GM19025 (cell line): ENCODE measurements around the gene RBM33.
A peak's percentile ranks its signal among the peaks of the same experiment; 100 is the strongest.

Experiments used
- ATAC-seq: cut with Tn5 transposase; IDR thresholded peaks from one replicate; pipeline ENCODE4 v1.9.1; 2021; ENCODE audit warnings: mild to moderate bottlenecking, low read depth, moderate library complexity; ENCODE audit not compliant: unreplicated experiment

RBM33 gene

DNA sequence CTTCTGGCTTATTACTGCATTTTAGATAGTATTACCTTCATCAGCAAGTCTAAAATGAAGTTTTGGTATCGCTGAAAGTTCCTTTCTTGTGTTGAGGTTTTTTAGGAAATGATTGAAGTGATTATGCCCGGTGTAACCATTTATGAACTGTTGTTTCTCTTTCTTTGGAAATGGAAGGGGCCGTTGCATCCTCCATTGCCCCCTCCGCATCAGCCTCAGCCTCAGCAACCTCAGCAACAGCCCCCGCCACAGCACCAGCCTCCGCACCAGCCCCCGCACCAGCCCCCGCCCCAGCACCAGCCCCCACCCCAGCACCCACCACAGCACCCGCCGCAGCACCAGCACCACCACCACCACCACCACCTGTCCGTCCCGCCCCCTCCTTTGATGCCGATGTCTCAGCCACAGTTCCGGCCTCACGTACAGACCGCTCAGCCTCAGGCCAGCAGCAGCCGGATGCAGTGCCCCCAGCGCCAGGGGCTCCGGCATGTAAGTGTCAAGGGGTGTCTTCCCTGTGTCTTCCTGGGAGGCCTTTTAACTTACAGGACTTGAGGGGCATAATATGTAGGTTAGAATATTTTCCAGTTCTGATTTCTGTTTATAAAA lies 95.2 kb downstream of the RBM33 start:
- ATAC-seq = no peak

DNA sequence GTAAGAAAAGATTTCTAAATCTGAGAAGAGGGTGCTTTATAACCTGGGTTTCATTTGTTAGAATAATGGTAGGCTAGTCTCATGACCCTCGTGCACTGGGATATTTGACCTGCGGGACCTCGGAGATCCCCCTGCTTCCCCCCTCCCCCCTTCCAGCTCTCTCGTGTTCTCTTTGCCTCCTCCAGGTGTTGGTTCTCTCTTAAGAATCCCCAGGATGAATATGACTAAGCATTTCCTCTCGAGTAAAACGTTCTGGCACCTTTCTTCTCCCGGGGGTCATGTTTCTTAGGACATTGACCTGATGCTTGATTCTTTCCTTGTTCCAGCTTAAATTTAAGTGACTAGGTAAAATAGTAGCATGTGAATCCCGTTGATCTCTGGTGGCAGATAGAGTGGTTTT lies 96.6 kb downstream of the RBM33 start:
- ATAC-seq = no peak

DNA sequence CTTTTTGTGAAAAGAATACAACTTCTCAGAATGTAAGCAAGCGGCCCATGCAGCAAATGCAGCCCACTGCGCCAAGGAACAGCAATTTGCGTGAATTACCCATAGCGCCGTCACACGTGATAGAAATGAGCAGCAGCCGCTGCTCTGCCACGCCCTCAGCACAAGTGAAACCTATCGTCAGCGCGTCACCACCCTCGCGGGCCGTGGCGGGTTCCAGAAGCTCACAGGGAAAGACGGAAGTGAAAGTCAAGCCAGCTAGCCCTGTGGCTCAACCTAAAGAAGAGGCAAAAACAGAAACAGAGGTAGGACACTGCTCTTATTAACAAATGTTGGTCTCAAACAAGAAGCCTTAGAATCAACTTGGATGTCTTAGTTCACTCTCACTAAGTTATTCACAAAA lies 97.3 kb downstream of the RBM33 start:
- no peak for ATAC-seq

GRCh38 chr7:155743177-155743576 lies 98.7 kb downstream of the RBM33 start:
- ATAC-seq = no peak

DNA sequence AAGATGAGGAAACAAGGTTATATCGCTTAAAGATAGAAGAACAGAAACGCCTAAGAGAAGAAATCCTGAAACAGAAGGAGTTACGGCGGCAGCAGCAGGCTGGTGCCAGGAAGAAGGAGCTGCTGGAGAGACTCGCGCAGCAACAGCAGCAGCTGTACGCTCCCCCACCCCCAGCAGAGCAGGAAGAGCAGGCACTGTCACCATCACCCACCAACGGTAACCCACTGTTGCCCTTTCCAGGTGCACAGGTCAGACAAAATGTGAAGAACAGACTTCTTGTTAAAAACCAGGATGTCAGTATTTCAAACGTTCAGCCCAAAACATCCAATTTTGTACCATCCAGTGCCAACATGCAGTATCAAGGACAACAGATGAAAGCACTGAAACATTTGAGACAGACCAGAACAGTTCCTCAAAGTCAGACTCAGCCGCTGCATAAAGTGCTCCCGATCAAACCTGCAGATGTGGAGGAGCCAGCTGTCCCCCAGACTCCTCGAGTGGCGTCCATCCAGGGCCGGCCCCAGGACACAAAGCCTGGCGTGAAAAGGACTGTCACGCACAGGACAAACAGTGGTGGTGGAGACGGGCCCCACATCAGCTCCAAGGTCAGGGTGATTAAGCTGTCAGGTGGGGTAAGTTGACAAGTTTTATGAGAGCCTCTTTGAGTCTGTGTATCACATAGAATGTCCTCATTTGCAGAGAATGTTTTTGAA lies 100.7 kb downstream of the RBM33 start:
- no peak for ATAC-seq

DNA sequence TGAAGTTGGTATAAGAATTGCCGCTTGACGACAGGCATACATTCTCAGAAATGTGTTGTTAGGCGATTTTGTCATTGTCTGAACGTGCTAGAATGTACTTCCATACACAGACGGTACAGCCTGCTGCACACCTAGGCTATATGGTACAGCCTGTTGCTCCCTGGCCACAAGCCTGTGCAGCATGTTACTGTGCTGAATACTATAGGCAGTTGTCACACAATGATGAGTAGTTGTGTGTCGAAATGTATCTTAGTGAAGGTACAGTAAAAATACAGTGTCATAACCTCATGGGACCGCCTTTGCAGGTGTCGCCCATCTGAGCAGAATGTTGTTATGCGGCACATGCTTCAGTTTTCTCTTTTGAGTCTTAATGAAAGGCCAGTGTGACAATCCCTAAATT lies 101.3 kb downstream of the RBM33 start:
- peak; percentile 14 for ATAC-seq

DNA sequence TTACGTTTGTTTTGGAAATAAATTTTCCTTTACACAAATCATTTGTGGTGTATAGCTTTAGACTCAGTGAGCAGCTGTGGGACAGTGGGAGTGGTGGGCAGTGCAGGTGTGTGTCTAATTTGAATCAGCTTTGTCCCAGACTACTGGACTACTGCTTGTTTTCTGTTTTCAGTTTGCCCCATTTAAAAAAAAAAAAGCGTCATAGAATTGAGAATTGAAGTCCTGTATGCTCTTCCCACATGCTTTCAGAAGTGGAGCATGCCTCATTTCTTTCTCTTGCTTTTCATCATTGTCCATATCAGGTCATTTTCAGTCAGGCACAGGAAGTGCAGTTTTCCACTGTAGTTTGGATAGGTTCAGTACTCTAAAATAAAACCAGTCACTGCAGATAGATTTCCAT lies 101.7 kb downstream of the RBM33 start:
- peak; percentile 76 for ATAC-seq

DNA sequence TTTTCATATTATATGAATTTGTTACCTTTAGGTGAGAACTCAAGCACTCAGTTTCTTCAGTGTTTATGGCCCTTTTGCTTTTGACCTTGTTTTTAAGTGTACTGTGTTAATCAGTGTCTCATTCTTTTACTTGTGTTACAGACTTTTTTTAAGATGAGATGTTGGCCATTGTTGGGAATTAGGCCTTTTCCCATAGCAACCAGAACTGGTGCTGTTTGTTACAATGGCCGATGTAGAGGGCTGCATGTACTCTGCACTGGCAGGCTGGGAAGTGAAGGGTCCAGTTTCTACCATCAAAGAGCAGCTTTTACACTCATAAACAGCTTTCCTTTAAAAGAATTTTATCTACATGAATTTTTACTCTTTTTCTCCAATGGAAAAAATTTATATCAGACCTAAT lies 102.7 kb downstream of the RBM33 start:
- no peak for ATAC-seq

- no peak for ATAC-seq
Measured at GRCh38 chr7:155749578-155749977, 105.1 kb downstream of the RBM33 start.

DNA sequence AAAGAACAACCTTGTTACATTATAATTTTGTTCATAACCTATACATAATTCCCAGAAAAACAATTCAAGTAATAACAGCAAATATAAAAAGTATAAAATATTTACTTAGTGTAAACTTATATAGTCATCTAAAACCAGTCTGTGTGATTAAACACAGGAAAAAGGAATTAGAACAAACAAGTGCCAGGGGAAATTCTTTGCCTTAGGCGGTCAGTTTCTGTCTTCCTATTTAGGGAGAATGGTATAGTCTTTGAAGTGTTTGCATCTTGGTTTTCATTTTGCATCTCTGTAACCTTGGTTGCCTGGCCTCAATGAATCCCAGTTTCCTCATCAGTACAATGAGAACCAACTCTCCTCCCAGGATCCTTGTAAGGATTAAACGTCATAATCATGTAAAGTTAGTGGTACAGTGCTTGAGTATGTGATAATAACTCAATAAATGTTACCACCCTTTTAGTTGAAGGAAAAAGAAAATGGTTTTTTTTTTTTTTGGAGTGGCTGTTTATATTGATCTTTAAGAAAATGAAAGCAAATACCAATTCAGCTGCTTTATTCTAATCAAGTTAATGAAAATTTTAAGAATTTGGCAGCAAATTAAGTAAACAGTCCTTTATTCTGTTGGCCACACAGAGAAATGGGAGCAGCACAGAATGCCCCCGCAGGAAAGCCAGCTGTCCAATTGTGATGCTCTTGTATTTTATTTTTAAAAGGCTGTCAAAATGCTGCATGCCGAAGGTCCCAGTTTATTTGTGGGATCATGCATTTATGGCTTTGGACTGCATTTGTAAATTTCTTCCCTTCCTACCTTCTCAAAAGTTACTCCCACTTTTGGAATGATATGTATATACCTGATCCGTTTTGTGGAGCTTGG lies 106.0 kb downstream of the RBM33 start:
- ATAC-seq = no peak

DNA sequence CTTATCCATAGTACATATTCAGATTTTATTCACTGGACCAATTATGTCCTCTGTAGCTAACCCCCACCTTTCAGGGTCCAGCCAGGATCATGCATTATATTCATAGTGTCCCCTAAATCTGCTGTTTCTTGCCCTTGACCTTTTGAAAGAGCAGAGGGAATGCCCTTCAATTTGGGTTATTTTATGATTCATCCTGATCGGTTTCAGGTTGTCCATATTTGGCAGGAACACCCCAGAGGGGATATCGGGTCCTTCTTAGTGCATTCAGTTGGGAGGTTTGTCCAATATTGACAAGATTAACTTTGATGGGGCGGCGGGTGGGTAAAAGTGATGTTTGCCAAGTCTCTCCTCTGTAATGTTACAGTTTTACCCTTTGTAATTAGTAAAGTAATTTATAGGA lies 106.9 kb downstream of the RBM33 start:
- no peak for ATAC-seq

DNA sequence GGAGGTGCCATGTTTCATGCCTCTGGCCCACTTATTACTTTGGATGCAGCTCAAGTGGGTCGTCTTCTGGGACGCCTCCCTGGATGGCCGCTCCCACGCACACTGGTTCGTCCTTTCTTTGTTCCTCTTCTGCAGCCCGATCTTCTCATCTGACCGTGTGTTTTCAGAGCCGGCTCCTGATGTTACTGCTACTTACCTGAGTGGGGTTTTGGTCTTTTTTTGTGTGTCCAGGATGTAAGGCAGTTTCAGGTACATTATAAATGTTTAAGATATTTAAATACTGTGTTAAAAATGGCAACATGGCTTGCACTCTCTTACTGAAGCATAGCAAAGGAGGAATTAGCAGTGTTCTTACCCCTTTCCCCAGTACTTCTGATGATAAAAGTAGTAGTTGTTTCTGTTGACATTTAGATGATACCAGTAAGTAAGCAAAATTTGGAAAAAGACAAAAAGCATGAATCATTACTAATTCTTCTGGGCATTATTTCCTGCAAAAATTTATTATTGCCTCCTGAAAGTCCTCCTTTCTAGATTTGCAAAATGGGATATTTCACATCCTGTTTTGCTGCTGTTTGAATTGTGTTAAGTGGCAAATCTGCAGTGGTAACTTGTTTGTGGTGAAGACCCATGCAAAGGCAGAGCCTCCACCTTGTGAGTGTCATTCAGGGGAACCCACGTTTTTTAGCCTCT lies 108.4 kb downstream of the RBM33 start:
- peak; percentile 50 for ATAC-seq

- ATAC-seq = no peak
Measured at GRCh38 chr7:155753446-155753965, 109.0 kb downstream of the RBM33 start.

- ATAC-seq = no peak
Measured at GRCh38 chr7:155754165-155754564, 109.7 kb downstream of the RBM33 start.

GRCh38 chr7:155755026-155755425 lies 110.6 kb downstream of the RBM33 start:
- ATAC-seq = no peak

DNA sequence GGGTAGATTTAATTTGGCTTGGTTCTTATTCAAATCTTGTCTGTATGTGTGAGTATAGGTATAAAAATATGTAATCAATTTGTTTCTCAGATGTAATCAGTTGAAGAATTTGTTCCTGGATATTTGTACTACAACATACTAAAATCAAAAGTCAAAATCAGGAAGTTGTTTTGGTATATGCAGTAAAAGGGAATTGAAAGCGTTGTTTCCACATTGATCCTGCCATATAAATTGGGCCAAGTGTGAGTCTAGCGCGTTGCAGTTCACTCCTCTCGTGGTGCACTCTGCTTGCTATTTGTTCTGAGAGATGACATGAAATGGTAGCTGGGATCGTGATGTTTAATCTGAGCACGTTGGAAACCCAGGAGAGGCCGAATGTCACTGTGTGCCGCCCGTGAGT lies 111.9 kb downstream of the RBM33 start:
- no peak for ATAC-seq

DNA sequence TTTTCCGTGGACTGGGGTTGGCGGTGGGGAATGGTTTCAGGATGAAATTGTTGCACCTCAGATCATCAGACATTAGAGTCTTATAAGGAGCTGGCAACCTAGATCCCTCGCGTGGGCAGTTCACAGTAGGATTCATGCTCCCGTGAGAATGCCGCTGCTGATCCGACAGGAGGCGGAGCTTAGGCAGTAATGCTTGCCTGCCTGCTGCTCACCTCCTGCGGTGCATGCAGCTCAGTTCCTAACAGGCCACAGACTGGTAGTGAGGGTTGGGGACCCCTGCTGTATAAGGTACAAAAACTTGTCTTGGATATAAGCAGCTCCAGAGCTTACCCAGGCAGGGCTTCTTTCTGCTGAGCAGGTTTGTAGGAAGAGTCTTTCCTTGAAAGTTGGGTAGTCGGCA lies 113.9 kb downstream of the RBM33 start:
- no peak for ATAC-seq

- no peak for ATAC-seq
Measured at GRCh38 chr7:155759740-155760430, 115.4 kb downstream of the RBM33 start.

DNA sequence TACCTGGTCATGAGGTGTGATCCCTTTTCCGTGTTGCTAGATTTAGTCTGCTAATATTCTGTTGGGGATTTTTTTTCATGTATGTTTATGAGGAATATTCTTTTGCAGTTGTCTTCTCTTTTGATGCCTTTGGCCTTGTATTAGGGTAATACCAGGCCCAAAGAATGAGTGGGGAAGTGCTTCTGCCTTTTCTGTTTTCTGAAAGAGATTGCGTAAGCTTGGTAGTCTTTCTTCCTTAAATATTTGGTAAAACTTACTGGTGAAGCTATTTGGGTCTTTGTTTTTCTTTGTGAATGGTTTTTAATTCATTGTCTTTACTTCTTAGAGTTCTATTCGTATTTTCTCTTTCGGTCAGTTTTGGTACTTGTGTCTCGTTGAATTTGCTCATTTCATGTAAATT lies 116.7 kb downstream of the RBM33 start:
- no peak for ATAC-seq

DNA sequence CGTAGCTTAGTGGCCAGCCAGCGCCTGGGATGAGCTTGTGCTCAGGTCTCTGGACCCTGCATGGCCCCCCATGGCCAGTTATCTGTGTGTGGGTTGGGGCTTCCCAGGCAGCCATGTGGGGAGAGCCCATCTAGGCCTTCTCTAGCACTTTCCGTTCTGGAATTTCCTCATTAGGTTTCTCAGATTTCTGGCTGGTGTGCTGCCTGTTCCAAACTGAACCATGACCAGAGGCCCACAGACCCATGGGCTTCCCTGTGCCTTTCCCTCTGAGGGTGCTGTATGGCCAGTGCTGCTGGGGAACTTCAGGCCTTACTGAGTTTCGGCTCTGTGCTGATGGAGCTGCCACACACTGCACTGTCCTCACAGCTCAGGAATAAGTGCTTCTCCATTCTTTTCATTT lies 117.6 kb downstream of the RBM33 start:
- no peak for ATAC-seq
